HUDEP-2 (cell line): ENCODE results near the gene FBN3.
"Not testable (repeated sequence)": the region's sequence is repeated elsewhere in the genome, so short reads cannot be mapped to it uniquely, and the experiment has no call there.

ENCODE experiments used
- DNase-seq, 76 experiments: peaks; one replicate each; lab custom pipeline; 2025; ENCODE audit not compliant: unreplicated experiment in 76 of 76; lab: John Stamatoyannopoulos, UW

The FBN3 gene

DNA sequence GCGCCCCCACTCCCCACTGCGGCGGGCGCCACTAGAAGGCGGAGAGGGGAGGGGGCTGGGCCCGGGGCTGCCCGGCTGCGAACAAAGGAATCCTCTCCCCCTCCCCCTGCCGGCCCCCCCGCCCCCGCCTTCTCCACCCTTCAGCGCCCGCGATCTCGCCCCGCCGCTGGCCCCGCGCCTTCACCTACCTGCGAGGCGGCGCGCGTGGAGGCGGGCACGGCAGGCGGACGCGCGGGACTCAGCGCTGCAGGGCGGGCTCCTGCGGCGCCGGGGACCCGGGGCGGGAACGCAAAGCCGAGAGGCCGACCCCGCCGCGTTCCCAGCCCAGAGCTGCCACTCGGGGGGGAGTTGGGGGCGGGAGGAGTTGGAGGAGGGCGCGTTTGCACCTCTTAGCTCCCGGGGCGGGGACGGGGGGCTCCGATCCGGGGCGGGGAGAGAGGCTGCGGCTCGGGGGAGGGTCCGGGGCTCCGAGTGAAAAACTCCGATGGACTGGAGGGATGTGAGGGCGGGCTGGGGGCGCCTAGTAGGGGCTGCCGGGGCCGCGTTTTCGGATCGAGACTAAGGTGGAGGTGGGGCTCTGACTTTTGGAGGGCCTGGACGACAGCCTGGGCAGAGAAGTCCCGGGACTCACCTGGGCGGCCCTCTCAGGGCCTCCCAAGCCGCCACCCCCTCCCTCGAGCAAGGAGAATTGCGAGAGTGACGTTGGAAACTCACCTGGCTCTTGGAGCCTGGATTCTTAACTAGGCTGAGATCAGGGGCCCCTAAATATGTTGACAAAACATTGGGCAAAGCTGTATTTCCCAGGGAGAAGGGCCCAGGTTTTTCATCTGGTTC is at the start of gene FBN3:
FBN3 (minus strand) TSS at position 332 of the 834 bp plus-strand sequence. CDS start 2,112 bp downstream, outside the sequence.
- DNase-seq: no peak

DNA sequence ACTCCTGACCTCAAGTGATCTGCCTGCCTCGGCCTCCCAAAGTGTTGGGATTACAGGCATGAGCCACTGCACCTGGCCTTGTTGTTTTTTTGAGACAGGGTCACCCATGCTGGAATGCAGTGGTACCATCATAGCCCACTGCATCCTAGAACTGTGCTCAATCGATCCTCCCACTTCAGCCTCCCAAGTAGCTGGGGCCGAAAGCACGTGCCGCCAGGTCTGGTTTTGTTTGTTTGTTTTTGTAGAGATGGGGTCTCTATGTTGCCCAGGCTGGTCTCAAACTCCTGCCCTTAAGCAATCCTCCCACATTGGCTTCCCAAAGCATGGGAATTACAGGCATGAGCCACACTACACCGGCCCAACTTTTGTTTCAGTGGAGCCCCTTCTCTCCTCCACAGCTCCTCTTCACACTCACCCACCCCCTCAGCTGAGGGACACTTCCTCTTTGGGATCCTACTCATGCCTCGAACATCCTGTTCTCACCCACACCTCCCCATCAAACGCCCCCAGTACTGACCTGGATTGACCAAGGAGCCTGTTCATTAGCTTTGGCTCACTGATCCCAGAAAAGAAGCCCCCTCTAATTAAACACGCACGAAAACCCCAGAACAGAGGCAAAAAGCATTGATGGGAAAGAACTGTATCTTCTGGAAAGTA is 47.0 kb upstream of the FBN3 start:
- no peak for DNase-seq

DNA sequence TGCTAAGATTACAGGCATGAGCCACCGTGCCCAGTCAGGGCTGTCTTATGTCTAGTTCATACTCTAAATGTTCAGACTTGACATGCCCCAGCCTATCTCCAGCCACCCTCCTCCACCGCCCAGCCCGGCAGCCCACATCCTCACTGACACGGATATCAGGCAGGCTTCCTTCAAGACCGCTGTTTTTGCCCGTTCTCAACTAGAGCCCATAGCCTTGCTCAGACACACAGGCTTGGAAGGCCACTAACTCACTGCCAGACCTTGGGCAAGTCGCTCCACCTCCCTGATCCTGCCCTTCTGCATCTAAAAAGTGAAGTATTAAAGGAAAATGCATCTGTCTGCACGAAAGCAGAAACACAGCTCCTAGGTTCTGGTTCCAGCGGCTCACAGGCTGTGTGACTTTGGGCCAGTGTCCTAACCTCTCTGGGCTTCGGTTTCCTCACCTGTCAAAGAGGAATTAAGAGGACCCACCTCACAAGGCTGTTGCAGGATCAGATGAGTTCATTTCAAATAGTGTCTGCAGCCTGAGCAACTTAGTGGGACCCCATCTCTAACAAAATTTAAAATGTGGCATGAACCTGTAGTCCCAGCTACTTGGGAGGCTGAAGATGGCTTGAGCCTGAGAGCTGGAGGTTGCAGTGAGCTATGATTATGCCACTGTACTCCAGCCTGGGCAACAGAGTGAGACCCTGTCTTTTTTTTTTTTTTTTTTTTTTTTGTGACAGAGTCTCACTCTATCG is 45.3 kb upstream of the FBN3 start:
- no peak for DNase-seq

DNA sequence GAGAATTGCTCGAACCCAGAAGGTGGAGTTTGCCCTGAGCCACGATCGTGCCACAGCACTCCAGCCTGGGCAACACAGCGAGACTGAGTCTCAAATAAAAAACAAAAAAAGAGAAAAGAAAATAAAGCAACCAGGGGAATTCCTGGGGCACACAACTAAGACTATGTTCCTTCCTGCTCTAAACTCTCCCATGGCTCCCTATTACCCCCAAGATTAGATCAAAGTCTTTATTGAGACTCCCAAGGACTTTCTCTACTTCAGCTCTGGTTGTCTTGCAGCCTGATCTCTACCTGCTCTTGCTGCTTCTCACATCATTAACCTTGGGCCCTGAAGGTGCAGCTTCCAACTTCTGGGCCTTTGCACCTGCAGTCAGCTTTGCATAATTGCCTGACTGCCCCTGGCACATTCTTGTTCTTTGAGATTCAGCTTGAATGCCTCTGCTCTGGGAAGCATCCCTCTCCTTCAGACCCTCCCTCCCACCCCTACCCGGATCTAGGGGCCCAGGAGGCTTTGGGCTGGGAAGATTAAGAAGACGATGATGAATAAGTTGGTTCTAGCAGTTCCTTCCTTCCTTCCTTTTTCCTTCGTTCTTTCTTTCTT is 42.9 kb upstream of the FBN3 start:
- DNase-seq: no peak

GRCh38 chr19:8185343-8186068 is 36.1 kb upstream of the FBN3 start:
- no peak for DNase-seq

GRCh38 chr19:8184274-8184673 is 34.9 kb upstream of the FBN3 start:
- no peak for DNase-seq

DNA sequence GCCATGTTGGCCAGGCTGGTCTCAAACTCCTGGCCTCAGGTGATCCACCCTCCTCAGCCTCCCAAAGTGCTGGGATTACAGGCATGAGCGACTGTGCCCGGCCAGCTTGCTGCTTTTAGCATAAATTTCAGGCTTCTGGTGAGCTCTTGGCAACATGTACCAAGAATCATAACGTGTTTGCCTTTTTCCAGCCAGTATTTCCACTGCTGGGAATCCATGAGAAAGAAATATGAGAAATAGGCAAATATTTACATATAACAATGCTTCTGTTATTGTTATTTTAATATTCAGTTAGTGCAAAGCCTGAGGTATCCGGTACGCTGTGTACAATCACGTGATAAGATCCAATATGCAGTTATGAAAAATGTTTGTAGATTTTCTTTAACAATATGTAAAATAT is 30.6 kb upstream of the FBN3 start:
- DNase-seq: no peak

DNA sequence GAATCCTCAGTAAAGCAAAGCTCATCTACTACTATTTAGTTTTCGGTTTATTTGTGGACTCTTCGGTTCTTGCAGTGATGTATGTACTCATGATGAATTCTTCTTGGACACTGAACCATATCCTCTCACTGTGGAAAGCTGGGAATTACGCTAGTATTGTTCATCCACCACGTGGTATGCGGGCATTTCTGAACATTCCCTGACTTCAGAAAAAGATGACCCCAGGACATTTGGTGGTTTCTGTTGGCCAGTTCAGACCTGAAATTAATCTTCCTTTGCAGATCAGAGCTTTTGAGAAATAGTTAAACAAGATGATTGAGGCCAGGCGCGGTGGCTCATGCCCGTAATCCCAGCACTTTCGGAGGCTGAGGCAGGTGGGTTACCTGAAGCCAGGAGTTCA is 25.3 kb upstream of the FBN3 start:
- DNase-seq: no peak

- no peak for DNase-seq
These were observed 19.1 kb upstream of the FBN3 start for GRCh38 chr19:8168537-8168936.

DNA sequence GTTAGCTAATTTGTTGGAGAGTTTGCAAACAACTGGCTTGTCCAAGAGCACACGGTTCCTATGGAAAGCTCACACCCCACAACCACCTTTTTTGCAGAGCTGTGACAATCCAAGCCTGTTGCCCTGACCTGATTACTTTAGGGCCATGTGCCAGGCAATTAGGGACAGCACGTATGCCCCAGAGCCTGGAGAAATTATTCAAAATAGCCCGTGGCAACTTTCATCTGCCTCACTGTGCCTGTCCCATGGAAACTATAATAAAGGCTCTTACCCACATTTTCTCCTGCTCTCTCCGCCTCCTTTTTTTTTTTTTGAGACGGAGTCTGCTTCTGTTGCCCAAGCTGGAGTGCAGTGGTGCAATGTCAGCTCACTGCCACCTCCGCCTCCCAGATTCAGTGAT is 18.6 kb upstream of the FBN3 start:
- DNase-seq: no peak

- DNase-seq: no peak
These were observed 14.4 kb upstream of the FBN3 start for GRCh38 chr19:8163759-8164158.

DNA sequence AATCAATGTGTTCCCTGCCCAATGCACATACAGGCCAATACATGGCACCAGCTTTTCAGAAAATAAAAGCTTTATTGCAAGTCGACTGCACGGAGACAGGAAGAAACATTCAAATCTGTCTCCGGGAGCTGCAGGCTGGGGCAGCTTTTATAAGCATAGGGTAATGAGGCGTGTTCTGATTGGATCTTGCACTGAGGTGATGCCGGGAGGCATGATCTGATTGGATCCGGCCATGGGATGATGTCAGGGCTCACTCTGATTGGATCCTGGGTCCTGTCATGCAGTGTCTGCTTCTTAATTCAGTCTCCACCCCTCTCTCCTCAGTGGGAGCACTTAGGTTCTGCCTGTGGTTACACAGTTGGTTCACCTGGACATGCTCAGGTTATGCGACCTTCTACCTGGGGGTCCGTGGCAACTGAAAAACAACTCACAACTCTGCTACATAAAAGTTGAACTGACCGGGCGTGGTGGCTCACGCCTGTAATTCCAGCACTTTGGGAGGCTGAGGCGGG is 11.8 kb upstream of the FBN3 start:
- DNase-seq: peak in 8 of 76 experiments; percentile 7 to 21 (median 10)

GRCh38 chr19:8159322-8159721 is 9.9 kb upstream of the FBN3 start:
- DNase-seq: not testable (repeated sequence)

GRCh38 chr19:8158411-8159074 is 9.2 kb upstream of the FBN3 start:
- peak in 62 of 76 experiments; percentile 5 to 85 (median 54) for DNase-seq

DNA sequence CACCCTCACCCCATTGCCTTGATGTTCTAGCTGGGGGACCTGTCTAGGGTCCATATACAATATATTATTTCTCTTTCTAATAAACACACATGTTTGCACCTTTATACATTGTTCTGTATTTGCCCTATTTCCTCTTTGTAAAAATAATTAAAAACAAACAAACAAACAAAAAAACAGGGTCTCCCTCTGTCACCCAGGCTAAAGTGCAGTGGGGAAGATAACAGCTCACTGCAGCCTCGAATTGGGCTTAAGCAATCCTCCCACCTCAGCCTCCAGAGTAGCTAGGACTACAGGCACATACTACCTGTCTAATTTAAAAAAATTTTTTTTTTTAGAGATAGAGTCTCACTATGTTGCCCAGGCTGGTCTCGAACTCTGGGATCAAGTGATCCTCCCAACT is 5.9 kb upstream of the FBN3 start:
- DNase-seq: no peak

DNA sequence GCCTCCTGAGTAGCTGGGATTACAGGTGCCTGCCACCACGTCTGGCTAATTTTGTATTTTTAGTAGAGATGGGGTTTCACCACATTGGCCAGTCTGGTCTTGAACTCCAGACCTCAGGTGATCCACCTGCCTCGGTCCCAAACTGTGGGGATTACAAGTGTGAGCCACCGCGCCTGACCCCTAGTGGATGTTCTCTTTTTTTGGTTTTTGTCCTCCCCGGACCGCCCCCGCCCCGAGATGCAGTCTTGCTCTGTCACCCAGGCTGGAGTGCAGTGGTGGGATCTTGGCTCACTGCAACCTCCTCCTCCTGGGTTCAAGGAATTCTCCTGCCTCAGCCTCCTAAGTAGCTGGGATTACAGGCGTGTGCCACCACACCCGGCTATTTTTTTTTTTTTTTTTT is 4.6 kb upstream of the FBN3 start:
- DNase-seq: peak in 27 of 76 experiments; percentile 8 to 42 (median 25)

- DNase-seq: no peak
These were observed 2.3 kb upstream of the FBN3 start for GRCh38 chr19:8151767-8152035.

DNA sequence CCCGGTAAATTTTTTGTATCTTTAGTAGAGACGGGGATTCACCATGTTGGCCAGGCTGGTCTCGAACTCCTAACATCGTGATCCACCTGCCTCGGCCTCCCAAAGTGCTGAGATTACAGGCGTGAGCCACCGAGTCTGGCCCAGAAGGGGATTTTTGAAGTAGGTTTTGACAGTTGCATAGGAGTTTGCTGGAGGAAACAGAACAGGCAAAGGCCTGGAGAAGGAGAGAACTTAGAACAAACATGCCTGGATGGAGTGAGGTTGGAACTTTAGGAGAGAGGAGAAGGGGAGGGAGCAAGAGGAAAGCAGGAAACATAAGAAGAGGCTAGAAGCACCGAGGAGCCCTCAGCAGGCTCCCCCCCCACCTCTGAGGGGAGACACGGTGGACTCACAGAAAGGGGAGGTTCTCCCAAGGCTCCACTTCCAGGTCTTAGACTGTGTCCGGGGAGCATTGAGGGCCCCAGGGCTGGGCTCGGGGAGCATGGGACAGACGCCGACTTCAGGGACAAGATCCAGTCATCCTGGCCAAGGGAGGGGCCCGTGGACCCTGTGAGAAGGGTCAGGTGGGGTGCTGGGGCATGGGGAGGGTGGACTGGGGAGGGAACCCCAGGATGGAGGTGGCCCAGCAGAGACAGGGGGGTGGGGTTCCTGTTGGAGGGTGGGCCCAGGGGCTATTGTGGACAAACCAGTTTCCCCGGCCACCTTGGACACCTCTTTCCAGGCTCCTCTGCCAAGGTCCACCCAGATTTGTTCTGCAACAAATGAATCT is 1.8 kb upstream of the FBN3 start:
- DNase-seq: no peak

DNA sequence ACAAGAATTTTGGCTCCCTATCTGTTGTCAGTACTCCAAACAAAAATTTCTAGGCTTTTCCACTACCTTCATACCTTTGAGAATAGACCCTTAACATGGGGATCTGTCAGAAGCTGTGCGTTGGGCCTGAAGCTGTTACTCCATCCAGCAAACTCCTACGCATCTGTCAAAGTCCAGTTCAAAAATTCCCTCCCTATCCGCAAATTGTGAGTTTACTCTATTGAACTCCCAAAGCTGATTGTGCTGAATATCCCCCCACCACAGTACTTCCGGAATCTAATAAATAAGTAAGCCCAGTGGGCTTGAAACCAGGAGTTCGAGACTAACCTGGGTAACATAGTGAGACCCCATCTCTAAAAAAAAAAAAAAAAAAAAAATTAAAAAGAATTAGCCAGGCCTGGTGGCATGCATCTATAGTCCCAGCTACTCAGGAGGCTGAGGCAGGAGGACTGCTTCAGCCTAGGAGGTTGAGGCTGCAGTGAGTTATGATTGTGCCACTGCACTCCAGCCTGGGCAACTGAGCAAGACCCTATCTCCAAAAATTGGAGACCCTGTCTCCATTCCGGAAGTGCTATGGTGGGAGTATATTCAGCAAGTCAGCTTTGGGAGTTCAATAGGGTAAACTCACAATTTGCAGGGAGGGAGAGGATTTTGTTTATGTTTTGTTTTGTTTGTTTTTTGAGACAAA is 930 bp upstream of the FBN3 start:
- no peak for DNase-seq
